GM12865 (cell line): Measurements from ENCODE around the gene CASKIN1.

Experiments
- DNase-seq: peaks from one replicate; pipeline ENCODE4 v3.0.0; 2010; ENCODE audit warnings: low read depth
- H3K4me3 ChIP-seq: 2 replicates; pipeline ENCODE4 v1.5.1; 2011; ENCODE audit warnings: mild to moderate bottlenecking, low read depth, low read length, control low read depth
- TF ChIP-seq, protein P1 (sequence below): IDR thresholded peaks from 2 replicates; pipeline ENCODE4 v1.5.1; 2011; ENCODE audit warnings: low read length, control low read depth, low read depth, inconsistent platforms; ENCODE audit not compliant: insufficient read depth; ENCODE audit errors: missing control alignments

Gene CASKIN1

DNA sequence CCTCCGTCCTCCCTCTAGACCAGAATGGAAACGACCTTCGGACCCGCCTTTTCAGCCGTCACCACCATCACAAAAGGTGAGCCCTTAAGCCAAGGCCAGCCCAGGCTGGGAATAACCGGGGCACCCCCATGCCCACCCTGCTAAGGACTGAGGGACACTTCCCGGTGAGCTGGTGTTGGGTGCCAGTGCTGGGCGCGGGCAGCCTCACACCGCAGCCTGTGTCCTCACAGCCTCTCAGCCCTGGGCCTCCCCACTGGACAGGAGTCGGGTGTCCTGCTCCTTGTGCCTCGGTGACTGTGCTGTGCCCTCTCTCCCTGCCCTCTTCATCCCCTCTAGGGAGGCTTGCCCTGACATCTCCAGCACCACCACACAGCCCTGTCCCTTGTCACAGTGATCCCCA lies 30.5 kb downstream of the CASKIN1 start:
- H3K4me3 ChIP-seq, result no peak overlapping the region
- no peak for DNase-seq
- TF ChIP-seq, protein P1, sequence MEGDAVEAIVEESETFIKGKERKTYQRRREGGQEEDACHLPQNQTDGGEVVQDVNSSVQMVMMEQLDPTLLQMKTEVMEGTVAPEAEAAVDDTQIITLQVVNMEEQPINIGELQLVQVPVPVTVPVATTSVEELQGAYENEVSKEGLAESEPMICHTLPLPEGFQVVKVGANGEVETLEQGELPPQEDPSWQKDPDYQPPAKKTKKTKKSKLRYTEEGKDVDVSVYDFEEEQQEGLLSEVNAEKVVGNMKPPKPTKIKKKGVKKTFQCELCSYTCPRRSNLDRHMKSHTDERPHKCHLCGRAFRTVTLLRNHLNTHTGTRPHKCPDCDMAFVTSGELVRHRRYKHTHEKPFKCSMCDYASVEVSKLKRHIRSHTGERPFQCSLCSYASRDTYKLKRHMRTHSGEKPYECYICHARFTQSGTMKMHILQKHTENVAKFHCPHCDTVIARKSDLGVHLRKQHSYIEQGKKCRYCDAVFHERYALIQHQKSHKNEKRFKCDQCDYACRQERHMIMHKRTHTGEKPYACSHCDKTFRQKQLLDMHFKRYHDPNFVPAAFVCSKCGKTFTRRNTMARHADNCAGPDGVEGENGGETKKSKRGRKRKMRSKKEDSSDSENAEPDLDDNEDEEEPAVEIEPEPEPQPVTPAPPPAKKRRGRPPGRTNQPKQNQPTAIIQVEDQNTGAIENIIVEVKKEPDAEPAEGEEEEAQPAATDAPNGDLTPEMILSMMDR, result no peak

DNA sequence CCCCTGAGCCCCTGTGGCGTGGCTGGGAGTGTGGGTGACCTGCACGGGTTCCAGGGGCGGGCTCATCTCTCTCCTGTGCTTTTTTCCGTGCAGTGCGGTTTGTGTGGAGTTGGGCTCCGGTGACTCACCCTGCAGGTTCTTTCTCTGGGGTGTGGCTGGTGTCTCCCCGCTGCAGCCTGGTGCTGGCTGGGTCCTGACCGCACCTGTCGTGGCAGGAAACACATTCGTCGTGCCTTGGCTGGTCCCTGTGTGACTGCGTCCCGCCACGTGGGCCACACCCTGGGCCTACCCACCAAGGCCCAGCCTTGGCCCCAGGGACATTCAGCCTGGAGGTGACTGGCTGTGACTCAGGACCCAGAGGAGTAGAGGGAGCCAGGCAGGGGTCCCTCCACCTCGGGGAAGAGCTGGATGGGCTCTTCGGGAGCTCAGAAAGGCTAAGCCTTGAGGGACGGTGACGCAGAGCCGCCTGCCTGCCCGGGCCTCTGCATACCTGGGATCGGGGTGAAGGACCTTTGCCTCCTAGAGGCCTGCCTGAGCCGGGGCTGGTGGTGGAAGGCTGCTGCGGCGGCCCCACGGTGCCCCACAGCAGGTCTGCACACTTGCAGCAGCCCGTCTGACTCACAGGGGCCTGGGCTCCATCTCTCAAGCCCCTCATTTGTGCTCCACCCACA lies 33.1 kb downstream of the CASKIN1 start:
- DNase-seq, result no peak
- no peak overlapping the region for H3K4me3 ChIP-seq
- TF ChIP-seq, protein P1, result no peak

DNA sequence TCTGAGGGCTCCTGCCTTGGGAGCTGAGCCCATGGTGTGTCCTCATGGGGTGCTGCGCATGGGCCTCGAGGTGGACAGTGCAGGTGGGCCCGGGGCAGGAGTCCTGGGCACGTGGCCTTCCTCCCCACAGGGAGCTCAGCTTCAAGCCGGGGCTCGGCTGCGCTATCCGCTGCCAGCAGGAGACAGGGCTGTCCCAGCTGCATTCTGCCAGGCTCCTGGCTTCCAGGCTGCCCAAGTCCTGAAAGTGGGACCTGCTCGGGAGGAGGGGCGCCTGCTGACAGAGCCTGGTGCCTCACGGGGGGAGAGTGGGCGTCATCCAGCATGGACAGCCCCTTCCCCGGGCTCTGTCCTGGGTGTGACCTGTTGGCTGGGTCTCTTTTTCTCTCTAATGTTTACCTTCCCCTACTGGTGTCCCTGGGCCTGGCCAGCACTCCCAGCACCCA lies 33.7 kb downstream of the CASKIN1 start:
- DNase-seq, result no peak
- TF ChIP-seq, protein P1, result no peak
- H3K4me3 ChIP-seq, result no peak overlapping the region

GRCh38 chr16:2161911-2162310 lies 34.5 kb downstream of the CASKIN1 start:
- TF ChIP-seq, protein P1, result no peak
- DNase-seq, result no peak
- no peak overlapping the region for H3K4me3 ChIP-seq

DNA sequence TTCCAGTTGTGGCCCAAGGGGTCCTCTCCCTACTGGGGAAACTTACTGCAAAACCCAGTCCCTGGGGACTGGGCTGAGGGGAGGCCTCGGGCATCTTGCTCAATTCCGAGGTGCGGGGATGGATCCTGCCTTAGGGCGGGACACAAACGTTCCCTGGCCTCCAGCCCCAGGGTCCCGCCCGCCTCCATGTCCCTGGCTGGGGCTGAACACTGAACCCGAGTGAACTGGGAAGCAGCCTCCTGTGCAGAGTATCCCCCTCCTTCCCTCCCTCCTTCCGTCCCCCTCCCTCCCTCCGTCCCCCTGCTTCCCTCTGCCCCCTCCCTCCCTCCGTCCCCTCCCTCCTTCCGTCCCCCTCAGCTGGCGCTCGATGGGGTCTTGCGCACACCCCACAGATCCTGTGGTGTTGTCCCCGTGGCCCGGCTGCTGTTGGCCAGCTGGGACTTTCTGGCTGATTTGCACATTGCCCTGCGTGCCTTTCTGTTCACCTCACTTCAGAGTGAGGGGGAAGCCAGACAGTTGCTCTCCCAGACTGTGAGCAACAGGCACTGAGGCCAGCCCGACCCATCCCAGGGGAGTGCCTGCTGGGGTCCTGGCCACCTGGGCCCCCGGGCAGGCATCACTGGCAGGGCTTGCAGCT lies 35.4 kb downstream of the CASKIN1 start:
- TF ChIP-seq, protein P1, result no peak
- peak; percentile 79 for DNase-seq
- peak overlapping the region; percentile 44 for H3K4me3 ChIP-seq

DNA sequence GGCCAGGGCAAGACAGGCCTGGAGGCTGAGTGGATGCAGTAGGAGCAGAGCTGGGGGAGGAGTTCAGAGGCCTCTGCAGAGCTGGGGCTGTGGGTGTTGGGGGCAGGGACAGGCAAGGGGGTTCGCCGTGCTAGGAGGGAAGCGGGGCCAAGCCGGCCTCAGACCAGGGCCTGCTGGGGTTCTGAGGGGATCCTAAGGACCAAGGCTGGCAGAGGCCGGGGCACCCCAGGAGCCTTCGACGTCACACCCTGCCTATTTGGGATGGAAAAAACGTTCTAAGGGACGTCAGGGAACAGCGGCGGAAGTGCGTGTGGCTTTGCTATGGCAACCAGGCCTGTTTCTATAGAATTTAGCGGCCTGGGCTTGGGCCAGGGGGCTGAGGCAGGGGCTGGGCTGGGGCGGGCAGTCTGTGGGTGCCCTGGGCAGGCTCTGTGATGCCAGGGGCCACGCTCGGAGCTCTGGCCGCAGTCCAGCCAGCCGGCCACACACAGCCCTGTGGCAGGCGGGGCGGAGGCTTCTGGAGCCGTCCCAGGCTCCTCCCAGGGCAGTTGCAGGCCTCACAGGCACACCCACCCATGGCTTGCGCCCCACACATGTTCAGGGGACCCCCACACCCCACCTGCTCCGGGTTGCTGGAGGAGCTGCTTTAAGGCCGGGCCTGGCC lies 37.1 kb downstream of the CASKIN1 start:
- TF ChIP-seq, protein P1, result no peak
- H3K4me3 ChIP-seq, result peak overlapping the region; percentile 53
- no peak for DNase-seq

DNA sequence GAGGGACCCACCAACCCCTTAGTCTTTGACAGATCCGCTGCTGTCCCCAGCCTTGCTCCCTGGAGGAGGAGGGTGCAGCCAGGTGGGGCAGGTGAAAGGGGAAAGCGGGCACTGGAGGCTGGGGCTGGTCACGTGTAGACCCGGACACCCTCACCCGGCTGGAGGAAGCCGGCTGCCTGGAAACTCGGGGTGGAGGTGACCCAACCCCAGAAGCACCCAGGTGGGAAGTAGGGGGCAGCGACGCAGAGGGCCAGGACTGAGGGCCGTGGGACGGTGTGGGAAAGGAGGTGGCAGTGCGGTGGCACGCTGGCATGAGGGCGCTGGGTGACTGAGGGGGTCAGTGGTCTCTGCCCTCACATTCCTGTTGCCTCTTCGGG lies 38.2 kb downstream of the CASKIN1 start:
- H3K4me3 ChIP-seq, result no peak overlapping the region
- DNase-seq, result no peak
- TF ChIP-seq, protein P1, result no peak
